Measurements from ENCODE around the gene JAKMIP1. TPM values are rescaled to one million over a fixed set of nuclear protein-coding genes. Genes with fewer than 3 reads are reported as not detected.
A peak's percentile ranks its signal among the peaks of the same experiment; 100 is the strongest.

The JAKMIP1 gene
- total RNA-seq, 1 experiment from 2014 or later = not detected

GRCh38 chr4:6031846-6032245 lies 168.5 kb downstream of the JAKMIP1 start:
- Histone ChIP-seq H3K27ac (no peak overlapping the region), H3K27me3 (peaks cover 31% of the 10 kb centered on the region; the same call in 1 of the 2 replicates), H3K9me3 (replicated peaks) (no peaks in the 10 kb centered on the region), H3K4me3 (no peak overlapping the region), H3K36me3 (no peaks in the 10 kb centered on the region), H3K4me1 (no peaks in the 10 kb centered on the region)
- peak; percentile 16 to 18 for DNase-seq

DNA sequence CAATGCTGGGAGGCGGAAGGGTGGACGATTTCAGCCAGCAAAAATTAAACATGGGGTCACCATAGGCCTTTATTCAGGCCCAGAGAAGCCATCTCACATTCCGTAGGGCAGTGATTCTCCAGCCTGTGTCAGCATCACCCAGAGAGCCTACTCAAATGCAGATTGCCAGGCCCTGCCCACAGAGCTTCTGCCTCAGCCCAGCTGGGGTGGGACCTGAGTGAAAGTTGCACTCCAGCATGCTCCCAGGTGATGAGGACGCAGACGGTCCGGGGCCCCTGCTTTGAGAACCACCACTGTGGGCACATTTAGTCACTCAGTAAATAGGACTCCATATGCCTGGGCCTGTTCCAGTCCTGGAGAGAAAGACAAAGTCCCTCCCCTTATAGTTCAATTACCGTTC lies 169.7 kb downstream of the JAKMIP1 start:
- no peak overlapping the region for H3K27ac ChIP-seq
- no peaks in the 10 kb centered on the region for H3K4me1 ChIP-seq
- H3K36me3 ChIP-seq = no peaks in the 10 kb centered on the region
- no peaks in the 10 kb centered on the region for H3K9me3 ChIP-seq (replicated peaks)
- no peak overlapping the region for H3K4me3 ChIP-seq
- peaks cover 39% of the 10 kb centered on the region; the same call in 1 of the 2 replicates for H3K27me3 ChIP-seq
- no peak for DNase-seq

- no peaks in the 10 kb centered on the region for H3K4me1 ChIP-seq
- H3K4me3 ChIP-seq = no peak overlapping the region
- DNase-seq = no peak
- no peaks in the 10 kb centered on the region for H3K36me3 ChIP-seq
- H3K27me3 ChIP-seq = peaks cover 40% of the 10 kb centered on the region; the same call in 1 of the 2 replicates
- H3K27ac ChIP-seq = no peak overlapping the region
- H3K9me3 ChIP-seq (replicated peaks) = no peaks in the 10 kb centered on the region
Measured at GRCh38 chr4:6029254-6029653, 171.1 kb downstream of the JAKMIP1 start.

- peaks cover 49% of the 10 kb centered on the region for H3K27me3 ChIP-seq
- H3K4me3 ChIP-seq = no peak overlapping the region
- H3K9me3 ChIP-seq (replicated peaks) = no peaks in the 10 kb centered on the region
- no peaks in the 10 kb centered on the region for H3K4me1 ChIP-seq
- H3K27ac ChIP-seq = no peak overlapping the region
- H3K36me3 ChIP-seq = no peaks in the 10 kb centered on the region
- DNase-seq = no peak
Measured at GRCh38 chr4:6028168-6028567, 172.2 kb downstream of the JAKMIP1 start.

DNA sequence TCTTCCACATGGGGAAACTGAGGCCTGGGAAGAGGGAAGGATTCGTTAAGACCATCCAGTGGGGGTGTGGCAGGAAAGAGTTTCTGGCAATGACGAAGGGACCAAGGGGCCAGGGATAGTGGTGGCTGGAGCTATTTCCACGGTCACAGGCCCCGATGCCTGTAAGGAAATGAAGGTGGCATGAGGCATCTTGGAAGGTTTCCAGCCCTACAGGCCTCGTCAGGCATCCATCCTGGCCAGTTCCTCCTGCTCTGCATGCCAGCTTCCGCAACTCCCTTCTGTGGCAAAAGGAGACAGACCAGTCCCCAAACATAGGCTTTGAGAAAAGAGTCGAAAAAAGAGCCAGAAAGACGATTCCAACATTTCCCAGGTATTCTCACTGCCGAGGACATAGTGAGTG lies 173.0 kb downstream of the JAKMIP1 start:
- Histone ChIP-seq H3K4me3 (no peak overlapping the region), H3K36me3 (no peaks in the 10 kb centered on the region), H3K27me3 (peaks cover 52% of the 10 kb centered on the region), H3K27ac (no peak overlapping the region), H3K9me3 (replicated peaks) (no peaks in the 10 kb centered on the region), H3K4me1 (no peaks in the 10 kb centered on the region)
- DNase-seq = no peak

DNA sequence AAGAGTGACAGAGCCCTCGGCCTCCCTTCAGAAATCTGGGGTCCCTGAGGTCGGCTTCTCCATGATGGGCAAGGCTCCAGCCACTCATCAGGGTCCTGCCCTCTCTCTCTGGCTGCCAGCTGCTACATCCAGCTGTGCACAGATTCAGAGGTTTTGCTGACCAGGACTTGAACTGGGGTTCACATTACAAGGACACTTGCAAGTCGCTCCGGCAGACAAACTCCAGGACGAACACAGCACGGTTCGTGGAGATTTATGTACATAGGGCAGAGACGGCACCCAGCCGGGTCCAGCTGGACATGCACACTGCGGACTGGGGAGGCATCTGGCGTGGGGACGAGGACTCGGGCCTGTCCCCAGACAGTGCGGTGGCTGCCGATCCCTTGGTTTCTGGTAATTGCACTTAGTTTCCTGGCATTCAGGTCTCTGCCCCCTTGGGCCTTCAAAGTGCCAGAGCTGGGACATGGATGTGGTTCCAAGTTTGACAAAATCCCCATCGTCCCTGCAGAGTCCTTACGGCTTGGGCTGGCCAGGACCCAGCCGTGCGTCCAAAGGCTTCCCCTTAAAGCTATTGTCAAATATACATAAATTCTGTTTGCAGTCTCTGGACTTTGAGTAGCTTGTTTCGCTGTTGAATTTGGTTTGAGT lies 175.9 kb downstream of the JAKMIP1 start:
- Histone ChIP-seq H3K9me3 (replicated peaks) (no peaks in the 10 kb centered on the region), H3K4me3 (no peak overlapping the region), H3K4me1 (no peaks in the 10 kb centered on the region), H3K27me3 (peaks cover 59% of the 10 kb centered on the region), H3K27ac (no peak overlapping the region), H3K36me3 (no peaks in the 10 kb centered on the region)
- no peak for DNase-seq

GRCh38 chr4:6023731-6024130 lies 176.6 kb downstream of the JAKMIP1 start:
- H3K4me3 ChIP-seq = no peak overlapping the region
- H3K27ac ChIP-seq = no peak overlapping the region
- H3K9me3 ChIP-seq (replicated peaks) = no peaks in the 10 kb centered on the region
- DNase-seq = no peak
- H3K4me1 ChIP-seq = no peaks in the 10 kb centered on the region
- no peaks in the 10 kb centered on the region for H3K36me3 ChIP-seq
- peaks cover 58% of the 10 kb centered on the region for H3K27me3 ChIP-seq

GRCh38 chr4:6022607-6023288 lies 177.6 kb downstream of the JAKMIP1 start:
- Histone ChIP-seq H3K27me3 (peaks cover 53% of the 10 kb centered on the region), H3K36me3 (no peaks in the 10 kb centered on the region), H3K4me3 (no peak overlapping the region), H3K27ac (no peak overlapping the region), H3K4me1 (no peaks in the 10 kb centered on the region), H3K9me3 (replicated peaks) (no peaks in the 10 kb centered on the region)
- no peak for DNase-seq

- Histone ChIP-seq H3K27ac (no peak overlapping the region), H3K27me3 (peaks cover 47% of the 10 kb centered on the region), H3K36me3 (no peaks in the 10 kb centered on the region), H3K4me3 (no peak overlapping the region), H3K9me3 (replicated peaks) (no peaks in the 10 kb centered on the region), H3K4me1 (no peaks in the 10 kb centered on the region)
- no peak for DNase-seq
Measured at GRCh38 chr4:6021831-6022606, 178.3 kb downstream of the JAKMIP1 start.

DNA sequence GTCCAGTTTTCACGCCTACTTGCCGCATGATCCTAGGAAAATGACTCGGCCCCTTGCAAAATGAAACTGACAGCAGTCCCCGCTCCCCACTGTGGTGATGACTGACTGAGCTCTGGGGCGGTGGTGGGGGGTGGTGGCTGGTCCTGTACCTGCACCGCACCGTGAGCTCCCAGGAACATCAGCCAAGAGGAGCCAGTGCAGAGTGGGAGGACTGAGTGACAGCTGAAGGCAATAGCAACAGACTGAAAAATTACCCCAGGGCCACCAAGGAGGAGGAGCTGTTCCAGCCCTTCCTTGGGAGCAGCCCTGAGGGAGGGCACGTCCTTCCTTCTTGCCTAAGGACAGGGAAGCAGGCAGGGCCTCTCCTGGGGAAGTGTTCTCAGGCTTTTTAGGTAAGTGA lies 179.7 kb downstream of the JAKMIP1 start:
- H3K27ac ChIP-seq = no peak overlapping the region
- H3K4me3 ChIP-seq = no peak overlapping the region
- DNase-seq = no peak
- H3K27me3 ChIP-seq = peaks cover 40% of the 10 kb centered on the region
- no peaks in the 10 kb centered on the region for H3K9me3 ChIP-seq (replicated peaks)
- no peaks in the 10 kb centered on the region for H3K36me3 ChIP-seq
- H3K4me1 ChIP-seq = no peaks in the 10 kb centered on the region

- peak; percentile 38 to 69 for DNase-seq
- Histone ChIP-seq H3K4me1 (no peaks in the 10 kb centered on the region), H3K27ac (no peak overlapping the region), H3K4me3 (no peak overlapping the region), H3K36me3 (no peaks in the 10 kb centered on the region), H3K9me3 (replicated peaks) (no peaks in the 10 kb centered on the region), H3K27me3 (peaks cover 40% of the 10 kb centered on the region)
Measured at GRCh38 chr4:6019316-6020263, 180.8 kb downstream of the JAKMIP1 start.

GRCh38 chr4:6018331-6018730 lies 182.0 kb downstream of the JAKMIP1 start, which contains the start of gene C4orf50:
TSS of gene C4orf50 (minus strand) at chr4:6018431.
- Histone ChIP-seq H3K27ac (no peak within 1 kb of the TSS), H3K4me3 (no peak within 1 kb of the TSS), H3K27me3 (peaks cover 33% of the 10 kb centered on the region), H3K9me3 (replicated peaks) (no peaks in the 10 kb centered on the region), H3K4me1 (no peaks in the 10 kb centered on the region), H3K36me3 (no peaks in the 10 kb centered on the region)
- DNase-seq = no peak

DNA sequence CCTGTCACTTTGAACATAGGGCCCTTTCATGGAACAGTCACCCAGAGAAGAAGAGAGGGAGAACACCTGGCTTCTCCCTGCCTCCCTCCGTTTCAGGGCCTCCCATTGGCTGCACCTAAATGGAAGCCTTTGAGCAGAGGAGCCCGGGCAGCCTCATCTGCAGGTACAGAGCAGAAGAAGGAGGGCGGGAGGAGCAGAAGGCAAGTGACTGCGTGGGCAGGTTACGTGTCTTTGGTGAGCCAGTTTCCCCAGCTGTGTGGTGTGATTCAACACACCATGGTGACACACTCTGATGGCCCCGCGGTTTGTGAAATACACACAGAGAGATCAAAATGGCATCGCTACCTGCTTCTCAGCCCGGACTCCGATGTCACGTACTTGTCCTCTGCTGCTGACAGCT lies 182.5 kb downstream of the JAKMIP1 start:
- Histone ChIP-seq H3K27ac (no peak overlapping the region), H3K4me1 (no peaks in the 10 kb centered on the region), H3K36me3 (no peaks in the 10 kb centered on the region), H3K27me3 (peaks cover 28% of the 10 kb centered on the region), H3K9me3 (replicated peaks) (no peaks in the 10 kb centered on the region), H3K4me3 (no peak overlapping the region)
- no peak for DNase-seq

- Histone ChIP-seq H3K27ac (no peak overlapping the region), H3K27me3 (peaks cover 24% of the 10 kb centered on the region)
- DNase-seq = no peak
Measured at GRCh38 chr4:6017030-6017429, 183.3 kb downstream of the JAKMIP1 start.

More at GRCh38 chr4:6017030-6017429, 183.3 kb downstream of the JAKMIP1 start:
- Histone ChIP-seq H3K36me3 (no peaks in the 10 kb centered on the region), H3K9me3 (replicated peaks) (no peaks in the 10 kb centered on the region), H3K4me1 (no peaks in the 10 kb centered on the region), H3K4me3 (no peak overlapping the region)
